GM21723 (cell line): ENCODE measurements around the gene RXFP3.
"Not testable (repeated sequence)": the region's sequence is repeated elsewhere in the genome, so short reads cannot be mapped to it uniquely, and the experiment has no call there.

Source experiments
- ATAC-seq: cut with Tn5 transposase; IDR thresholded peaks from one replicate; pipeline ENCODE4 v1.9.1; 2021; ENCODE audit warnings: mild to moderate bottlenecking, moderate library complexity; ENCODE audit not compliant: unreplicated experiment

The RXFP3 gene, protein sequence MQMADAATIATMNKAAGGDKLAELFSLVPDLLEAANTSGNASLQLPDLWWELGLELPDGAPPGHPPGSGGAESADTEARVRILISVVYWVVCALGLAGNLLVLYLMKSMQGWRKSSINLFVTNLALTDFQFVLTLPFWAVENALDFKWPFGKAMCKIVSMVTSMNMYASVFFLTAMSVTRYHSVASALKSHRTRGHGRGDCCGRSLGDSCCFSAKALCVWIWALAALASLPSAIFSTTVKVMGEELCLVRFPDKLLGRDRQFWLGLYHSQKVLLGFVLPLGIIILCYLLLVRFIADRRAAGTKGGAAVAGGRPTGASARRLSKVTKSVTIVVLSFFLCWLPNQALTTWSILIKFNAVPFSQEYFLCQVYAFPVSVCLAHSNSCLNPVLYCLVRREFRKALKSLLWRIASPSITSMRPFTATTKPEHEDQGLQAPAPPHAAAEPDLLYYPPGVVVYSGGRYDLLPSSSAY

DNA sequence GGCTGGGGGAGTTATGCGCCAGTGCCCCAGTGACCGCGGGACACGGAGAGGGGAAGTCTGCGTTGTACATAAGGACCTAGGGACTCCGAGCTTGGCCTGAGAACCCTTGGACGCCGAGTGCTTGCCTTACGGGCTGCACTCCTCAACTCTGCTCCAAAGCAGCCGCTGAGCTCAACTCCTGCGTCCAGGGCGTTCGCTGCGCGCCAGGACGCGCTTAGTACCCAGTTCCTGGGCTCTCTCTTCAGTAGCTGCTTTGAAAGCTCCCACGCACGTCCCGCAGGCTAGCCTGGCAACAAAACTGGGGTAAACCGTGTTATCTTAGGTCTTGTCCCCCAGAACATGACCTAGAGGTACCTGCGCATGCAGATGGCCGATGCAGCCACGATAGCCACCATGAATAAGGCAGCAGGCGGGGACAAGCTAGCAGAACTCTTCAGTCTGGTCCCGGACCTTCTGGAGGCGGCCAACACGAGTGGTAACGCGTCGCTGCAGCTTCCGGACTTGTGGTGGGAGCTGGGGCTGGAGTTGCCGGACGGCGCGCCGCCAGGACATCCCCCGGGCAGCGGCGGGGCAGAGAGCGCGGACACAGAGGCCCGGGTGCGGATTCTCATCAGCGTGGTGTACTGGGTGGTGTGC lies at the start of gene RXFP3:
RXFP3 (plus strand) TSS at position 6 of the 636 bp plus-strand sequence; CDS start at position 361, 355 bp downstream.
- no peak for ATAC-seq

DNA sequence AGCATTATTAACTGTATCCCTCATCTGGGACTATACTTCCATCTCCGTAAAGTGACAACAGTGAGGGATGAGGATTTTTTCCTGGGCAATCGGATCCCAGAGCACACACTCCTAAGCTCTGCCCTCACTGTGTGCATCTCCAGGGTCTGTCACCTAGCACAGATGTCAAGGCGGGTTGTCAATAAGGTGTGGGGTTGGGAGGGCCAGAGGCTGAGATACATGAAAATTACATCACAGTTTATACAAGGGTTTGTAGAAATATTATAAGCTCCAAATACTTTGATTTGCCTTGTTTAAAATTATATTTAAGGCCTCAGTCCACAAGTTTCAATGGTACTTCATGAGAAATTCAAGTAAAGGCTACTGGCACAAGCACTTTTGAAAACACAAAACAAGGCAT lies 48.9 kb upstream of the RXFP3 start:
- ATAC-seq, result no peak

DNA sequence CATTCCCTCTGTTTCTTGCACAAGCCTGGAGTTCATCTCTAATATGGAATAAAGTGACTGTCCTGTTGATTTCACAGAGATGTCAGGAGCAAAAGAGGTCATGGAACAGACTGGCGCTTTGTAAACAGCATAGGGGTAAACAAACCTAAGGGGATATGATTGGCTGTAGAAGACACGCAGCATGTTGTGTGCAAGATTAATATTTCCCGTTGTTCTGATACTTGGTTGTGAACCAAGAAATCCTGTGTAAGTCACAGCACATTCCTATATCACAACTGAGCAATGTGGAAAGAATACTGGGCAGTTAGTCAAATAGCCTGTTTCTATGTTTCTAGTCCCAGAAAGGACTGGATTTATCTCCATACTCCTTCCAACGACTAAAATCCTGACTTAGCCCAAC lies 47.6 kb upstream of the RXFP3 start:
- no peak for ATAC-seq

DNA sequence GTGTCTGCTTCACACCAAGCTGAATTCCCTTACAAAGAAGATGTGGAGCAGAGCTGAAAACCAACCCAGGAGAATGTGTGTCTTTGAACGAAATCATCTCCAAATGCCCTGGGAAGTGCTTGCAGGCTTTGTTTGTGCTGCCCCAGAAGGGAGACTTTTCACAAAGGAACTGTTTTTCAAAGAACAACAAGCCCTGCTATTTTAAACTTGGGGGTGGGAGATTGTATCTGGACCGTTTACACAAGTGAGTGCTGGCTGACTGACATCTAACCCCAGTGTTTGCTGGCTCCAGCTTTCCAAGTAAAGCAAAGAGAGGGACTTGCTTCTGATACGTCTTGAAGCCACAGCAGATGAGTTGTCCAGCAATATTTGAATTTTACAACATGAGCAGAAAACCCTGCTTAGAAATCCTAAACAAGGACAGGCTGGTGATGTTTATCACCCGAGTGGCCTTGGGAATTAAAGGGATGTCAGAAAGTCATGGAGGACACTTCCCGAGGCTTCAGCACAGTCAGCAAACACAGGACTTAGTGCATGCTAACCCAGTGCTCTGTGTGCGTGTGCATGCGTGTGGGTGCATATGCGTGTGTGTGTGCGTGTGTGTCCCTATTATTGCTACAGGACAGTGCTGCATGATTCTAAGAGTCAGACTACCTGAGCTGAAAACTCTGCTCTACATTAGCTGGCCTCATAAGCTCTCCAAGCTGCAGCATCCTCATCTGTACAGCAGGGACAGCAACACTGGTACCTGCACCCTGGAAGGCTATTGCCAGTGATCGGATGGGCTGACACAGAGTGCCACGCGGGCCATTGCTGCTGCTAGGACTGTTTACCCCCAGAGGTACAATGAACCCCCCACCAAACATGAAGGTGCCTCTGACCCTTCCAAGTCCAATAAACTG lies 45.8 kb upstream of the RXFP3 start:
- no peak for ATAC-seq

DNA sequence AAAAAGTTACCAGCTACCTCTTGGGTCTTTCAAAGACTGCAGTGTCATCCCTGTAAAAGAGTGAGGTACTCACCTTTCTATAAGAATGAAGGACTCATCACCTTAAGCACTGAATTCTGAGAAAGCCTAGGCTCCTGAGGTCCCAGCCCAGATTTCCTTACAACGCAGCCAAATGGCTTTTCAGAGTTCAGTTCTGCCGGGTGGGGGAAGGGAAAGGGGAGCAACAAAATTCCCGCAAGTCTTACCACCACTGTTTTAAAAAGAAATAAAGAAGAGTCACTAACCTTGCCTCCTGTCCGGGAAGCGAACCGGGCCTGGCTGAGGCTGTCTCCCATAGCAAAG lies 44.8 kb upstream of the RXFP3 start:
- ATAC-seq, result no peak

DNA sequence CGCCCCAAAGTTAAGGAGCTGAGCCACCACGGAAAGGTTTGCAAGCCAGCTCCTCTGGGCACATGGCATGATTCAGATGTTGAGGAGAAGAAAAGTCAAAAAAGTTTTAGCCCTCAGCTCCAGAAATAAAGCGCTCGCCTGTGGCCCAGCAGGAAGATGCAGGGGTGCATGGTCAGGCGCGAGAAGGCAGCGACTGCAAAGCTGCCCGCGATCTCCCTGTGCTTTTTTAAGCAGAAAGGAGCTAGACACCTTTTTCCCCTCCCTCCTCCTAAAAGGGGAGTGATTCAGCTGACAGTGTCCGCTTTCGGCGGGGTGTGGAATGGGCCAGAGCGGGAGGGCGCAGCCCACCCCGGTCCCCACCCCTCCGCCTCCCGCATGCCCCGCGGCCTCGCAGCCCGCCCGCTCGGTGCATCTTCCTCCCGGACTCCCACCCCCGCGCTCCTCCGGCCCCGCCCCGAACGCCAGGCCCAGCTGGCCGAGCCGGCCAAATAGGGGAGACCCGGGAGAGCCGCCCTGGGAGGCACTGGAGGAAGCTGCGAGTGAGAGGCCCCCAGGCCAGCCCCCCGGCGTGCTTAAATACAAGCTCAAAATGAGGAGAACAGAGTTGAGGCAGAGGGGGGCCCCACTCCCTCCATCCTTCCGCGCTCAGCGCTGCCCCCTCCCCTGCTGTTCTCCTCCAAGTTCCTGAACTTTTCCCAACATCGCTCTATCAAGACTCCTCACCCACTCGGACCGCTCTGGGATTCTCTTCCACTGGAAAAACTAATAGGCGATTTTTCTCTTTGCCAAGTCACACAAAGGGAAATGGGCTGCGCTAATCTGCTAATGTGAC lies 44.2 kb upstream of the RXFP3 start, which contains the start of gene ADAMTS12:
ADAMTS12 (minus strand) TSS at position 203 of the 832 bp plus-strand sequence; CDS start at position 69, 134 bp downstream.
- no peak for ATAC-seq

DNA sequence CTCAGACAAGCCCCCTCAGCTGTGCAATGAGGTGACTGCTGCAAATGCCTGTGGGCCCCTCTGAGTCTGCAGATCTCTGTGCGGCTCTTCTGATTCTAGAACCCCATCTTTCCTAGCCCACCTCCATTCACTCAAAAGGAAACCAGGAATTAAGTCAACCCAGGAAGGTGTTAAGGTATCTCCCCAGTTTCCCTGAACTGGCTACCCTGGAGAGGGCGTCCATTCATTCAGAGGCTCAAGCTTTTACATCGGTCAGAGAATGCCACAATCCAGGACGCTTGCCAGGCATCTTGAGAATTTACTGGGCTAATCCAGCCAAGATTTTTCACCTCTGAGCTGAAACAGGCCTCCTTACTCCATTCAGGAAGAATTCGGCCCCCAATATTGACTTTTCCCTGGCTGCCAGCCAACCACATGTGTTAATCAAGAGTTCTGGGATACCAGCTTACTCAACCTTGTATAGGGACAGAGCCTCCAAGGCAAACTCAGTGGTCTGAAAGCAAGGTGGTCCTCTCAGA lies 43.5 kb upstream of the RXFP3 start:
- no peak for ATAC-seq

DNA sequence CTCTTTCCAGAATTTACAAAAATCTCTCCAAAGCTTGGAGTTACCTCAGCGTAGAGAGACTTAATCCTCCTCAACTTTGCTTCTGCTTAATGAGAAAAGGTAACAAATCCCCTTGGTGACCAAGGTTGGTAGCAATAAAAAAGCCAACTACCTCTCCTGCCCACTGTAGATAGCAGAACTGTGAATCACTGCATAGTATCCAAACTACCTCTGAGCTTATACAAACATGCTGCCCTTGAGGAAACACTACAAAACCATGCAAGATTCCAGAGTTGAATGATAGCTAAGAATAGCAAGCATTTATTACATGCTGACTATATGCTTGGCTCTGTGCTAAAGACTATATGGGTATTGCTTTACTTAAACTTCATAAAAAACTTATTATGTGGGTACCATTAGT lies 41.6 kb upstream of the RXFP3 start:
- ATAC-seq, result no peak

DNA sequence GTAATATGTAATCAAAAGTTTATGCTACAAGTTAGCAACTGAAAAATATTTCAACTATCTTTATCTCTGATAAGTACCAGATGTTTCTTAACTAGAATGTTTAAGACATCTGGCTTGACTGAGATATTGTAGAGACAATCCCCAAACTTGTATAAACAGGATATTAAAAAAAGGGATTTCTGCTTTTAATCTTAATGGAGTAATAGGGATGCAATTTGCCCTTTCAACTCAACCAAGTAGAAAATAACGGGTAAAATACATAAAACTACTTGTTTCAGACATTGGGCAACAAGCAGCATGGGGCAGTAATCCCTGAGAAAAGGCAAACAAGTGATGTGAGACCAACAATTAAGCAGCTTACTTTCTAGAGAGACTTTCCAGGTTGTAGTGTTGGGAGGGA lies 35.0 kb upstream of the RXFP3 start:
- no peak for ATAC-seq

DNA sequence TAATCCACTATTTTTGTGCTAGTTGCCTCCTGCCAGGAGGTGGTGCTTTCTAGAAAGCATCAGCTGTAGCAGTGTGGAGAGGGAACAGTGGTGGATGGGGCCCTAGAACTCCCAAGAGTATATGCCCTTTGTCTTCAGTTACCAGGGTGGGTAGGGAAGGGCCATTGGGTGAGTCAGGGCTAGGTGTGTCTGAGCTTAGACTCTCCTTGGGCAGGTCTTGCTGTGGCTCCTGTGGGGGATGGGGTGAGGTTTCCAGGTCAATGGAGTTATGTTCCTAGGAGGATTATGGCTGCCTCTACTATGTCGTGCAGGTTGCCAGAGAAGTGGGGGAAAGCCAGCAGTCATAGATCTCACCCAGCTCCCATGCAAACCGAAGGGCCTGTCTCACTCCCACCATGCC lies 33.1 kb upstream of the RXFP3 start:
- no peak for ATAC-seq

DNA sequence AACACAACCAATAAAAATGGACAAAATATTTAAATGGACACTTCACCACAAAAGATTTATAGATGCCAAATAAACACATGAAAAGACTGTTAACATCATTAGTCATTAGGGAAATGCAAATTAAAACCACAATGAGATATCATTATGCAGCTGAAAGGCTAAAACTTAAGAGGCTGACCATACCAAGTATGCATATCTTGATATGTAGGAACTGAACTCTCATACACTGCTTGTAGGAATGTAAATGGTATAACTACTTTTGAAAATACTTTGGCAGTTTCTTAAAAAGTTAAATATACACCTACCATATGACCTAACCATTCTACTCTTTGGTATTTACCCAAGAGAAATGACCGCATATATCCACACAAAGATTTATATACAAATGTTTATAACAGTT lies 30.8 kb upstream of the RXFP3 start:
- ATAC-seq, result no peak

DNA sequence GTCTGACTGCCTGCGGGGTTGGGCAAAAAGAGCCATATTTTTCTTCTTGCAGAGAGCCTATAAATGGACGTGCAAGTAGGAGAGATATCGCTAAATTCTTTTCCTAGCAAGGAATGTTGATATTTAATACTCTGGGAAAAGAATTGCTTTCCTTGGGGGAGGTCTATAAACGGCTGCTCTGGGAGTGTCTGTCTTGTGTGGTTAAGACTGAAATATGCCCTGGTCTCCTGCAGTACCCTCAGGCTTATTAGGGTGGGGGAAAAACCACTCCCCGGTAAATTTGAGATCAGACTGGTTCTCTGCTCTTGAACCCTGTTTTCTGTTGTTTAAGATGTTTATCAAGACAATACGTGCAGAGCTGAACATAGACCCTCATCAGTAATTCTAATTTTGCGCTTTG lies 29.9 kb upstream of the RXFP3 start:
- not testable (repeated sequence) for ATAC-seq

DNA sequence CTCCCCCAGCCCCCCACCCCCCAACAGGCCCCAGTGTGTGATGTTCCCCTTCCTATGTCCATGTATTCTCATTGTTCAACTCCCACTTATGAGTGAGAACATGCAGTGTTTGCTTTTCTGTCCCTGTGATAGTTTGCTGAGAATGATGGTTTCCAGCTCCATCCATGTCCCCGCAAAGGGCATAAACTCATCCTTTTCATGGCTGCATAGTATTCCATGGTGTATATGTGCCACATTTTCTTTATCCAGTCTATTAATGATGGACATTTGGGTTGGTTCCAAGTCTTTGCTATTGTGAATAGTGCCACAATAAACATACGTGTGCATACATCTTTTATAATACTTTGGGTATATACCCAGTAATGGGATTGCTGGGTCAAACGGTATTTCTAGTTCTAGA lies 21.3 kb upstream of the RXFP3 start:
- ATAC-seq, result not testable (repeated sequence)

DNA sequence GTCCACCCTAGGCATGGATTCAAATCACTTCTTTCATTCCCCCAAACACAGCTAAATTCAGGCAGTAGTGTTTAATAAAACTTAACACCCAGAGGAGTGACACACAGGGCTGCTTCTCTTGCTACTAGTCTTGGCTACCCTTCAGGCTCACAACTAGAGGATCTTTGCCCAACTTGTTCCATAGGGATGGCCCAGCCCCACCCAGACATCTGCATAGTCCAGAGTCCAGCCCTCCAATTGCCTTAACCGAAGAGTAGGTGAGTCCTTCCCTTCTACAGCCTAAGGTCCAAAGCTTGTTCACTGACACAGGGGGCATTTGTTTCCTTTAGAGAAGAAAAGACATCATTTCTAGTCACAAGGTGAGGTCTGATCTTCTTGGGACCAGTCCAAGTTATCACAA lies 15.2 kb upstream of the RXFP3 start:
- no peak for ATAC-seq

DNA sequence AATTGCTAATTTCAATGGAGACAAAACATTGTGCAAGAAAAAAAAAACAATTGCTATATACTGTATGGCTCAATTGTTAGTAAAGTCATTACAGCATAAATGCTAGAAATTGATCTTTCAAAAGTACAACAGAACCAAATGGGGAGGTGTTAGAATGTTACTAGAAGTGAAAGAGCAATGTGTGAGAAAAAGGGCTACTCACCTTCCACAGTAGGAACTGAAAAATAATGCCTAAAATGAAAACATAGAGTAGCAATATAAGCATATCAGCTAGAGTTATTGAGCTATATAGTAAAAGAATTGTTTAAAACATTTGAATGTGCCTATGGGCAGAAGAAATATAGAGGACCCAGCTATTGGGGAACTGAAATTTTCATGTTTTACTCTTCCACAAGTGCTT lies 10.9 kb upstream of the RXFP3 start:
- ATAC-seq, result no peak

DNA sequence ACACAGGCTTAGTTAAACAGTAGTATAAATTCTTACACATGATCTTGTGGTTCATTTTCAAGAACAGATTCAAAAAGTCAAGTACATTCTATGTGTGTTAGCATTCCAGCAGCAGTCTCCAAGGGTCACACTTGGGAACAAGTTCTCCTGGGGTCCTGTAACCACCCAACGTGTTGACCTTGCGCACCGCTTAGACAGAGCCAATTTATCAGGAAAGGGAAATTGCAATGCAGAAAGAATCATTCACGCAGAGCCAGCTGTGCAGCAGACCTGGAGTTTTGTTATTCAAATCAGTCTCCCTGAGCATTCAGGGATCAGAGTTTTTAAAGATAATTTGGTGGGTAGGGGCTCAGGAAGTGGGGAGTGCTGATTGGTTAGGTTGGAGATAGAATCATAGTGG lies 8.5 kb upstream of the RXFP3 start:
- ATAC-seq, result no peak

DNA sequence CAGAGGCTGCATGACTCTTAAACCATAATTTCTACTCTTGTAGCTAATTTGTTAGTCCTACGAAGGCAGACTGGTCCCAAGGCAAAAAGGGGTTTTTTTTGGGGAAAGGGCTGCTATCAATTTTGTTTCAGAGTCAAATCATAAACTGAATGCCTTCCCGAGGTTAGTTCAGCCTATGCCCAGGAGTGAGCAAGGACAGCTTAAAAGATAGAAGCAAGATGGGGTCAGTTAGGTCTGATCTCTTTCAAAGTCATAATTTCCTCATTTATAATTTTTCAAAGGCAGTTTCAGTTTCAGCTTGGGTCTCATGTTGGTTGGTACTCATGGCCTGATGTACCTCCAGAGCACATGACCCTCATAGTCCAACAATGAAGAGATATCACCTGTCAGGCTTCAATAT lies 7.9 kb upstream of the RXFP3 start:
- ATAC-seq, result no peak

DNA sequence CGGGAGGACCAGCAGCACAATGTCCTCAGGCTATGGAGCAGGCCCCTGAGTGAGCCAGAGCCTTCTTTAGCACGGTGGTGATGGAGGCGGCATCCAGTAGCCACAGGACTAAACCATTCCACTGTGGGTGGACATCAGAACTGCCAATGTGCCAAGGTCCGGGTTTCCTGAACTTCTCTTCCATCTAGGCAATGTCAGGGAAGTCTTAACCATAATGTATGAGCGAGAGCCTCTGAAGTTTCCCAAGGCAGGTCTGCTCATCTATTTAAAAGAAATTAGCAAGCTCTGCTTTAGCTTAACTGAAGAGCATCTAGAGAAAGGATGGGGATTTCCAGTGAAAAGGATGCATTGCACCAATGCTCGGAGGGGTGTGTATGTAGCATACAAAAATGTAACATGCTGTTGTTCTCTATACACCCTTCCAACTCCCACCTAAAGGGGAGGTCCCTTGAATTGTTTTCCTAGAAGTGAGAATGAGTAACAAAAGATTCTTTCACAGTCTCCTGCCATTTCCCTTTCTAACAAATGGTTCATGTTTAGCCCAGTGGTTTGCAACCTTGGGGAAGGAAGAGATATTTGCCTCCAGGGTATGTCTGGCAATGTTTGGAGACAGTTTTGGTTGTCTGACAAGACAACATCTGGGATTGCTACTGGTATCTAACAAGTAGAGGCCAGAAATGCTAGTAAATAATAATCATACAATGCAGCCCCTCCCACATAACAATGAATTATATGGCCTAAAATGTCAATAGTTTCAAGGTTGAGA lies 6.1 kb upstream of the RXFP3 start:
- ATAC-seq, result no peak

DNA sequence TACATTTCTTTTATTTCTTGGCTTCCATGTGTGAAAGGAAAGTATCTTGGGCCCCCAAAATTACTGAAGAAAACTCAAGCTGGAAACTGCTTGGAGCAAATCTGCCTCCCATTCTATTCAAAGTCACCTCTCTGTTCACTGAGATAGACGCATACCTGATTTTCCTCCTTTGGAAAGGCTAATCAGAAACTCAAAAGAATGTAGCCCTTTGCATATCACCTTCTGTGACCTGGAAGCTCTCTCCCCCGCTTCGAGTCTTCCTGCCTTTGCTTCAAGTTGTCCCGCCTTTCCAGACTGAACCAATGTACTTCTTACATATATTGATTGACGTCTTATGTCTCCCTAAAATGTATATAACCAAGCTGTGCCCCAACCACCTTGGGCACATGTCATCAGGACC lies 5.0 kb upstream of the RXFP3 start:
- ATAC-seq, result no peak
